B cell (primary cell): ENCODE results near the gene ACRV1.

ENCODE experiments used
- CTCF ChIP-seq: fragments of 200-600 bp; IDR thresholded peaks from one replicate; pipeline ENCODE4 v1.8.0; 2022; ENCODE audit warnings: antibody characterized with exemption, mild to moderate bottlenecking
- EZH2 ChIP-seq: IDR thresholded peaks from 2 replicates; pipeline ENCODE4 v1.6.1; 2012; ENCODE audit warnings: borderline replicate concordance, low read depth, mild to moderate bottlenecking, moderate library complexity, low read length; ENCODE audit not compliant: insufficient read depth, poor library complexity, severe bottlenecking

- TF ChIP-seq EZH2 (no peak), CTCF (no peak)
These were observed 53.3 kb downstream of the ACRV1 start for GRCh38 chr11:125627236-125627910.
